Measurements from ENCODE around the gene CFLAR. TPM values are rescaled to one million over a fixed set of nuclear protein-coding genes. Genes with fewer than 3 reads are reported as not detected.

The CFLAR gene
- total RNA-seq, 1 experiment from 2014 or later, result 21.5 TPM

DNA sequence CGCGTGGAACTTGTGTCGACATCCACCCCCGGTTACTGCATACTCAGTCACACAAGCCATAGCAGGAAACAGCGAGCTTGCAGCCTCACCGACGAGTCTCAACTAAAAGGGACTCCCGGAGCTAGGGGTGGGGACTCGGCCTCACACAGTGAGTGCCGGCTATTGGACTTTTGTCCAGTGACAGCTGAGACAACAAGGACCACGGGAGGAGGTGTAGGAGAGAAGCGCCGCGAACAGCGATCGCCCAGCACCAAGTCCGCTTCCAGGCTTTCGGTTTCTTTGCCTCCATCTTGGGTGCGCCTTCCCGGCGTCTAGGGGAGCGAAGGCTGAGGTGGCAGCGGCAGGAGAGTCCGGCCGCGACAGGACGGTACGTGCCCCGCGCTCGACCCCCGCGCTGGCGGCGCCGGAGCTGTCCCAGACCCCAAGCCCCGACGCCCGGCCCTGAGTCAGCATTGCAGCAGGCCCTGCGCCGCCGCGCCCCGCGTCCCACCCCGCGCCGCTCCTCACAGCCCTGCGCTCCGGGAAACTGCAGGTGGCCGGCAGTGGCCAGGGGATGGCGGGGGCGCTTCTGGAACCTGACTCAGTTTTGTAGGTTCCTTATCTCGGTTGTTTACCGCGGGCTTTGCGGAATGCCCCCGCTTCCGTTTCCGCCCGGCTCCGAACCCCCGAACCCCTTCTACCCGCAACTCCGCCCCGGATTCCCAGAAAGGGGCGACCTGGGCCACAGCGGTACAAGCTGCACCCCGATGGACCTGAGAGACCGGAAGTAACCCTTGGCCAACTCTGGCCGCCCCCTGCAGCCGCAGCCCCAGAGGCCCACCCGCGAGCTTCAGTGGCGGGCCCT is at the start of gene CFLAR (continued):
- TF ChIP-seq, protein P1, sequence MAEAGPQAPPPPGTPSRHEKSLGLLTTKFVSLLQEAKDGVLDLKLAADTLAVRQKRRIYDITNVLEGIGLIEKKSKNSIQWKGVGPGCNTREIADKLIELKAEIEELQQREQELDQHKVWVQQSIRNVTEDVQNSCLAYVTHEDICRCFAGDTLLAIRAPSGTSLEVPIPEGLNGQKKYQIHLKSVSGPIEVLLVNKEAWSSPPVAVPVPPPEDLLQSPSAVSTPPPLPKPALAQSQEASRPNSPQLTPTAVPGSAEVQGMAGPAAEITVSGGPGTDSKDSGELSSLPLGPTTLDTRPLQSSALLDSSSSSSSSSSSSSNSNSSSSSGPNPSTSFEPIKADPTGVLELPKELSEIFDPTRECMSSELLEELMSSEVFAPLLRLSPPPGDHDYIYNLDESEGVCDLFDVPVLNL (CRISPR knock-in tag; IDR thresholded peaks at IDR 0.05; ENCODE audit: borderline replicate concordance, low read depth), result no peak
- TF ChIP-seq JUN (CRISPR knock-in tag; IDR thresholded peaks at IDR 0.05) (no peak), FOXP1 (CRISPR knock-in tag; IDR thresholded peaks at IDR 0.05; ENCODE audit: borderline replicate concordance) (peak; percentile 67; the same call in 1 of the 2 replicates), ZNF263 (CRISPR knock-in tag; IDR thresholded peaks at IDR 0.05; ENCODE audit: low read depth) (no peak), JAZF1 (CRISPR knock-in tag; IDR thresholded peaks at IDR 0.05) (no peak), PRRX2 (CRISPR knock-in tag; IDR thresholded peaks at IDR 0.05) (no peak), ZNF423 (CRISPR knock-in tag; IDR thresholded peaks at IDR 0.05) (no peak), HMGA2 (CRISPR knock-in tag; IDR thresholded peaks at IDR 0.05) (no peak), CBFB (CRISPR knock-in tag; IDR thresholded peaks at IDR 0.05; ENCODE audit: low read depth) (no peak), ETV6 (CRISPR knock-in tag; IDR thresholded peaks at IDR 0.05) (no peak; the same call in 1 of the 2 replicates), NR1H2 (CRISPR knock-in tag; IDR thresholded peaks at IDR 0.05) (no peak), ZNF396 (CRISPR knock-in tag; IDR thresholded peaks at IDR 0.05; ENCODE audit: borderline replicate concordance) (no peak), ZNF121 (CRISPR knock-in tag; IDR thresholded peaks at IDR 0.05) (no peak), ZNF232 (CRISPR knock-in tag; IDR thresholded peaks at IDR 0.05) (no peak), TP53 (CRISPR knock-in tag; IDR thresholded peaks at IDR 0.05) (no peak), OVOL2 (CRISPR knock-in tag; IDR thresholded peaks at IDR 0.05; ENCODE audit: borderline replicate concordance) (no peak), ZBTB21 (CRISPR knock-in tag; IDR thresholded peaks at IDR 0.05; ENCODE audit: borderline replicate concordance) (no peak)
- TF ChIP-seq, protein P2, sequence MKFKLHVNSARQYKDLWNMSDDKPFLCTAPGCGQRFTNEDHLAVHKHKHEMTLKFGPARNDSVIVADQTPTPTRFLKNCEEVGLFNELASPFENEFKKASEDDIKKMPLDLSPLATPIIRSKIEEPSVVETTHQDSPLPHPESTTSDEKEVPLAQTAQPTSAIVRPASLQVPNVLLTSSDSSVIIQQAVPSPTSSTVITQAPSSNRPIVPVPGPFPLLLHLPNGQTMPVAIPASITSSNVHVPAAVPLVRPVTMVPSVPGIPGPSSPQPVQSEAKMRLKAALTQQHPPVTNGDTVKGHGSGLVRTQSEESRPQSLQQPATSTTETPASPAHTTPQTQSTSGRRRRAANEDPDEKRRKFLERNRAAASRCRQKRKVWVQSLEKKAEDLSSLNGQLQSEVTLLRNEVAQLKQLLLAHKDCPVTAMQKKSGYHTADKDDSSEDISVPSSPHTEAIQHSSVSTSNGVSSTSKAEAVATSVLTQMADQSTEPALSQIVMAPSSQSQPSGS (CRISPR knock-in tag; IDR thresholded peaks at IDR 0.05; ENCODE audit: borderline replicate concordance, low read depth), result no peak
- TF ChIP-seq, protein P3, sequence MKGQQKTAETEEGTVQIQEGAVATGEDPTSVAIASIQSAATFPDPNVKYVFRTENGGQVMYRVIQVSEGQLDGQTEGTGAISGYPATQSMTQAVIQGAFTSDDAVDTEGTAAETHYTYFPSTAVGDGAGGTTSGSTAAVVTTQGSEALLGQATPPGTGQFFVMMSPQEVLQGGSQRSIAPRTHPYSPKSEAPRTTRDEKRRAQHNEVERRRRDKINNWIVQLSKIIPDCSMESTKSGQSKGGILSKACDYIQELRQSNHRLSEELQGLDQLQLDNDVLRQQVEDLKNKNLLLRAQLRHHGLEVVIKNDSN (CRISPR knock-in tag; IDR thresholded peaks at IDR 0.05), result no peak
- TF ChIP-seq, protein P4, sequence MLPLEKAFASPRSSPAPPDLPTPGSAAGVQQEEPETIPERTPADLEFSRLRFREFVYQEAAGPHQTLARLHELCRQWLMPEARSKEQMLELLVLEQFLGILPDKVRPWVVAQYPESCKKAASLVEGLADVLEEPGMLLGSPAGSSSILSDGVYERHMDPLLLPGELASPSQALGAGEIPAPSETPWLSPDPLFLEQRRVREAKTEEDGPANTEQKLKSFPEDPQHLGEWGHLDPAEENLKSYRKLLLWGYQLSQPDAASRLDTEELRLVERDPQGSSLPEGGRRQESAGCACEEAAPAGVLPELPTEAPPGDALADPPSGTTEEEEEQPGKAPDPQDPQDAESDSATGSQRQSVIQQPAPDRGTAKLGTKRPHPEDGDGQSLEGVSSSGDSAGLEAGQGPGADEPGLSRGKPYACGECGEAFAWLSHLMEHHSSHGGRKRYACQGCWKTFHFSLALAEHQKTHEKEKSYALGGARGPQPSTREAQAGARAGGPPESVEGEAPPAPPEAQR (CRISPR knock-in tag; IDR thresholded peaks at IDR 0.05), result no peak
- TF ChIP-seq, protein P5, sequence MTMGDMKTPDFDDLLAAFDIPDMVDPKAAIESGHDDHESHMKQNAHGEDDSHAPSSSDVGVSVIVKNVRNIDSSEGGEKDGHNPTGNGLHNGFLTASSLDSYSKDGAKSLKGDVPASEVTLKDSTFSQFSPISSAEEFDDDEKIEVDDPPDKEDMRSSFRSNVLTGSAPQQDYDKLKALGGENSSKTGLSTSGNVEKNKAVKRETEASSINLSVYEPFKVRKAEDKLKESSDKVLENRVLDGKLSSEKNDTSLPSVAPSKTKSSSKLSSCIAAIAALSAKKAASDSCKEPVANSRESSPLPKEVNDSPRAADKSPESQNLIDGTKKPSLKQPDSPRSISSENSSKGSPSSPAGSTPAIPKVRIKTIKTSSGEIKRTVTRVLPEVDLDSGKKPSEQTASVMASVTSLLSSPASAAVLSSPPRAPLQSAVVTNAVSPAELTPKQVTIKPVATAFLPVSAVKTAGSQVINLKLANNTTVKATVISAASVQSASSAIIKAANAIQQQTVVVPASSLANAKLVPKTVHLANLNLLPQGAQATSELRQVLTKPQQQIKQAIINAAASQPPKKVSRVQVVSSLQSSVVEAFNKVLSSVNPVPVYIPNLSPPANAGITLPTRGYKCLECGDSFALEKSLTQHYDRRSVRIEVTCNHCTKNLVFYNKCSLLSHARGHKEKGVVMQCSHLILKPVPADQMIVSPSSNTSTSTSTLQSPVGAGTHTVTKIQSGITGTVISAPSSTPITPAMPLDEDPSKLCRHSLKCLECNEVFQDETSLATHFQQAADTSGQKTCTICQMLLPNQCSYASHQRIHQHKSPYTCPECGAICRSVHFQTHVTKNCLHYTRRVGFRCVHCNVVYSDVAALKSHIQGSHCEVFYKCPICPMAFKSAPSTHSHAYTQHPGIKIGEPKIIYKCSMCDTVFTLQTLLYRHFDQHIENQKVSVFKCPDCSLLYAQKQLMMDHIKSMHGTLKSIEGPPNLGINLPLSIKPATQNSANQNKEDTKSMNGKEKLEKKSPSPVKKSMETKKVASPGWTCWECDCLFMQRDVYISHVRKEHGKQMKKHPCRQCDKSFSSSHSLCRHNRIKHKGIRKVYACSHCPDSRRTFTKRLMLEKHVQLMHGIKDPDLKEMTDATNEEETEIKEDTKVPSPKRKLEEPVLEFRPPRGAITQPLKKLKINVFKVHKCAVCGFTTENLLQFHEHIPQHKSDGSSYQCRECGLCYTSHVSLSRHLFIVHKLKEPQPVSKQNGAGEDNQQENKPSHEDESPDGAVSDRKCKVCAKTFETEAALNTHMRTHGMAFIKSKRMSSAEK (CRISPR knock-in tag; IDR thresholded peaks at IDR 0.05; ENCODE audit: borderline replicate concordance), result no peak
- TF ChIP-seq, protein P6, sequence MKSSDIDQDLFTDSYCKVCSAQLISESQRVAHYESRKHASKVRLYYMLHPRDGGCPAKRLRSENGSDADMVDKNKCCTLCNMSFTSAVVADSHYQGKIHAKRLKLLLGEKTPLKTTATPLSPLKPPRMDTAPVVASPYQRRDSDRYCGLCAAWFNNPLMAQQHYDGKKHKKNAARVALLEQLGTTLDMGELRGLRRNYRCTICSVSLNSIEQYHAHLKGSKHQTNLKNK (CRISPR knock-in tag; IDR thresholded peaks at IDR 0.05), result no peak
- TF ChIP-seq, protein P7, sequence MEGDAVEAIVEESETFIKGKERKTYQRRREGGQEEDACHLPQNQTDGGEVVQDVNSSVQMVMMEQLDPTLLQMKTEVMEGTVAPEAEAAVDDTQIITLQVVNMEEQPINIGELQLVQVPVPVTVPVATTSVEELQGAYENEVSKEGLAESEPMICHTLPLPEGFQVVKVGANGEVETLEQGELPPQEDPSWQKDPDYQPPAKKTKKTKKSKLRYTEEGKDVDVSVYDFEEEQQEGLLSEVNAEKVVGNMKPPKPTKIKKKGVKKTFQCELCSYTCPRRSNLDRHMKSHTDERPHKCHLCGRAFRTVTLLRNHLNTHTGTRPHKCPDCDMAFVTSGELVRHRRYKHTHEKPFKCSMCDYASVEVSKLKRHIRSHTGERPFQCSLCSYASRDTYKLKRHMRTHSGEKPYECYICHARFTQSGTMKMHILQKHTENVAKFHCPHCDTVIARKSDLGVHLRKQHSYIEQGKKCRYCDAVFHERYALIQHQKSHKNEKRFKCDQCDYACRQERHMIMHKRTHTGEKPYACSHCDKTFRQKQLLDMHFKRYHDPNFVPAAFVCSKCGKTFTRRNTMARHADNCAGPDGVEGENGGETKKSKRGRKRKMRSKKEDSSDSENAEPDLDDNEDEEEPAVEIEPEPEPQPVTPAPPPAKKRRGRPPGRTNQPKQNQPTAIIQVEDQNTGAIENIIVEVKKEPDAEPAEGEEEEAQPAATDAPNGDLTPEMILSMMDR (IDR thresholded peaks at IDR 0.05), result no peak
- TF ChIP-seq, protein P8, sequence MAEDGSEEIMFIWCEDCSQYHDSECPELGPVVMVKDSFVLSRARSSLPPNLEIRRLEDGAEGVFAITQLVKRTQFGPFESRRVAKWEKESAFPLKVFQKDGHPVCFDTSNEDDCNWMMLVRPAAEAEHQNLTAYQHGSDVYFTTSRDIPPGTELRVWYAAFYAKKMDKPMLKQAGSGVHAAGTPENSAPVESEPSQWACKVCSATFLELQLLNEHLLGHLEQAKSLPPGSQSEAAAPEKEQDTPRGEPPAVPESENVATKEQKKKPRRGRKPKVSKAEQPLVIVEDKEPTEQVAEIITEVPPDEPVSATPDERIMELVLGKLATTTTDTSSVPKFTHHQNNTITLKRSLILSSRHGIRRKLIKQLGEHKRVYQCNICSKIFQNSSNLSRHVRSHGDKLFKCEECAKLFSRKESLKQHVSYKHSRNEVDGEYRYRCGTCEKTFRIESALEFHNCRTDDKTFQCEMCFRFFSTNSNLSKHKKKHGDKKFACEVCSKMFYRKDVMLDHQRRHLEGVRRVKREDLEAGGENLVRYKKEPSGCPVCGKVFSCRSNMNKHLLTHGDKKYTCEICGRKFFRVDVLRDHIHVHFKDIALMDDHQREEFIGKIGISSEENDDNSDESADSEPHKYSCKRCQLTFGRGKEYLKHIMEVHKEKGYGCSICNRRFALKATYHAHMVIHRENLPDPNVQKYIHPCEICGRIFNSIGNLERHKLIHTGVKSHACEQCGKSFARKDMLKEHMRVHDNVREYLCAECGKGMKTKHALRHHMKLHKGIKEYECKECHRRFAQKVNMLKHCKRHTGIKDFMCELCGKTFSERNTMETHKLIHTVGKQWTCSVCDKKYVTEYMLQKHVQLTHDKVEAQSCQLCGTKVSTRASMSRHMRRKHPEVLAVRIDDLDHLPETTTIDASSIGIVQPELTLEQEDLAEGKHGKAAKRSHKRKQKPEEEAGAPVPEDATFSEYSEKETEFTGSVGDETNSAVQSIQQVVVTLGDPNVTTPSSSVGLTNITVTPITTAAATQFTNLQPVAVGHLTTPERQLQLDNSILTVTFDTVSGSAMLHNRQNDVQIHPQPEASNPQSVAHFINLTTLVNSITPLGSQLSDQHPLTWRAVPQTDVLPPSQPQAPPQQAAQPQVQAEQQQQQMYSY (CRISPR knock-in tag; IDR thresholded peaks at IDR 0.05), result peak; percentile 88

Data from WTC11 (cell line).